ENCODE measurements around the gene UPK1A. TPM values are rescaled to one million over a fixed set of nuclear protein-coding genes. Genes with fewer than 3 reads are reported as not detected.

UPK1A gene
- total RNA-seq, 1 donor from 2014 or later: 0.65 TPM

- TF ChIP-seq, protein P1, sequence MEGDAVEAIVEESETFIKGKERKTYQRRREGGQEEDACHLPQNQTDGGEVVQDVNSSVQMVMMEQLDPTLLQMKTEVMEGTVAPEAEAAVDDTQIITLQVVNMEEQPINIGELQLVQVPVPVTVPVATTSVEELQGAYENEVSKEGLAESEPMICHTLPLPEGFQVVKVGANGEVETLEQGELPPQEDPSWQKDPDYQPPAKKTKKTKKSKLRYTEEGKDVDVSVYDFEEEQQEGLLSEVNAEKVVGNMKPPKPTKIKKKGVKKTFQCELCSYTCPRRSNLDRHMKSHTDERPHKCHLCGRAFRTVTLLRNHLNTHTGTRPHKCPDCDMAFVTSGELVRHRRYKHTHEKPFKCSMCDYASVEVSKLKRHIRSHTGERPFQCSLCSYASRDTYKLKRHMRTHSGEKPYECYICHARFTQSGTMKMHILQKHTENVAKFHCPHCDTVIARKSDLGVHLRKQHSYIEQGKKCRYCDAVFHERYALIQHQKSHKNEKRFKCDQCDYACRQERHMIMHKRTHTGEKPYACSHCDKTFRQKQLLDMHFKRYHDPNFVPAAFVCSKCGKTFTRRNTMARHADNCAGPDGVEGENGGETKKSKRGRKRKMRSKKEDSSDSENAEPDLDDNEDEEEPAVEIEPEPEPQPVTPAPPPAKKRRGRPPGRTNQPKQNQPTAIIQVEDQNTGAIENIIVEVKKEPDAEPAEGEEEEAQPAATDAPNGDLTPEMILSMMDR (IDR thresholded peaks at IDR 0.05): no peak
- Mint-ChIP-seq H3K4me3 (ENCODE audit: unreplicated experiment) (peak overlapping the region; percentile 83), H3K9me3 (ENCODE audit: low read depth) (no peaks in the 10 kb centered on the region), H3K4me1 (ENCODE audit: low read depth) (peaks cover 26% of the 10 kb centered on the region), H3K27ac (ENCODE audit: unreplicated experiment) (peak overlapping the region; percentile 68), H3K36me3 (ENCODE audit: low read depth) (peaks cover 18% of the 10 kb centered on the region), H3K27me3 (ENCODE audit: low read depth) (no peaks in the 10 kb centered on the region)
- peak; percentile 87 for DNase-seq (ENCODE audit: low spot score)
Observed at GRCh38 chr19:35719402-35720162, 53.3 kb downstream of the UPK1A start.

DNA sequence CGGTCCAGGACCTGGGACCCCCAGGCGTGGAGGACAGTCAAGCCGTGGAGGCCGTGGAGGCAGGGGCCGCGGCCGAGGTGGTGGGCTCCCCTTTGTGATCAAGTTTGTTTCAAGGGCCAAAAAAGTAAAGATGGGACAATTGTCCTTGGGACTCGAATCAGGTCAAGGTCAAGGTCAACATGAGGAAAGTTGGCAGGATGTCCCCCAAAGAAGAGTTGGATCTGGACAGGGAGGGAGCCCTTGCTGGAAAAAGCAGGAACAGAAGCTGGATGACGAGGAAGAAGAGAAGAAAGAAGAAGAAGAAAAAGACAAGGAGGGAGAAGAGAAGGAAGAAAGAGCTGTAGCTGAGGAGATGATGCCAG is 53.8 kb downstream of the UPK1A start:
- TF ChIP-seq, protein P1 (IDR thresholded peaks at IDR 0.05): no peak
- DNase-seq (ENCODE audit: low spot score): no peak
- Mint-ChIP-seq H3K9me3 (ENCODE audit: low read depth) (no peaks in the 10 kb centered on the region), H3K4me3 (ENCODE audit: unreplicated experiment) (no peak overlapping the region), H3K27me3 (ENCODE audit: low read depth) (no peaks in the 10 kb centered on the region), H3K36me3 (ENCODE audit: low read depth) (peaks cover 21% of the 10 kb centered on the region), H3K27ac (ENCODE audit: unreplicated experiment) (no peak overlapping the region), H3K4me1 (ENCODE audit: low read depth) (peaks cover 26% of the 10 kb centered on the region)

GRCh38 chr19:35720648-35721047 is 54.3 kb downstream of the UPK1A start:
- Mint-ChIP-seq H3K36me3 (ENCODE audit: low read depth) (peaks cover 26% of the 10 kb centered on the region), H3K27ac (ENCODE audit: unreplicated experiment) (no peak overlapping the region), H3K4me1 (ENCODE audit: low read depth) (peaks cover 26% of the 10 kb centered on the region), H3K27me3 (ENCODE audit: low read depth) (no peaks in the 10 kb centered on the region), H3K4me3 (ENCODE audit: unreplicated experiment) (no peak overlapping the region), H3K9me3 (ENCODE audit: low read depth) (no peaks in the 10 kb centered on the region)
- TF ChIP-seq, protein P1 (IDR thresholded peaks at IDR 0.05): no peak
- DNase-seq (ENCODE audit: low spot score): peak; percentile 89

GRCh38 chr19:35721374-35721773 is 55.1 kb downstream of the UPK1A start:
- TF ChIP-seq, protein P1 (IDR thresholded peaks at IDR 0.05): no peak

DNA sequence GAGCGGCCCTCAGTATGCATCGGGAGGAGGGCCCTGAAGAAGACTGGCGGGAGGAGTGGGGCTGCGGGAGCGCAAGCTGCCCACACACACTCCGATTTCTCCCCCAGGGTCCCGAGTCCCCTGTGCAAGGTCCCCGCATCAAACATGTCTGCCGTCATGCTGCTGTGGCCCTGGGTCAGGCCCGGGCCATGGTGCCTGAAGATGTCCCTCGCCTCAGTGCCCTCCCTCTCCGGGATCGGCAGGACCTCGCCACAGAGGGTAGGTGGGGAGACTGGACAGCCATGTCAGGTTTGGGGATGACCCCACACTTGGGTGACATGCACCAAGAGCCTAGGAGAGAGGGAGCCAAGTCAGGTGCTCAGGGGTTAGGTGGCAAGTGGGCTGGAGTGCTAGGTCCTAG is 56.1 kb downstream of the UPK1A start:
- DNase-seq (ENCODE audit: low spot score): no peak
- peaks cover 14% of the 10 kb centered on the region for H3K4me1 Mint-ChIP-seq (ENCODE audit: low read depth)
- H3K27ac Mint-ChIP-seq (ENCODE audit: unreplicated experiment): no peak overlapping the region
- TF ChIP-seq, protein P1 (IDR thresholded peaks at IDR 0.05): no peak
- no peaks in the 10 kb centered on the region for H3K9me3 Mint-ChIP-seq (ENCODE audit: low read depth)
- no peak overlapping the region for H3K4me3 Mint-ChIP-seq (ENCODE audit: unreplicated experiment)
- no peaks in the 10 kb centered on the region for H3K27me3 Mint-ChIP-seq (ENCODE audit: low read depth)
- H3K36me3 Mint-ChIP-seq (ENCODE audit: low read depth): peaks cover 37% of the 10 kb centered on the region

More at GRCh38 chr19:35721374-35721773, 55.1 kb downstream of the UPK1A start:
- Mint-ChIP-seq H3K4me1 (ENCODE audit: low read depth) (peaks cover 19% of the 10 kb centered on the region), H3K36me3 (ENCODE audit: low read depth) (peaks cover 34% of the 10 kb centered on the region), H3K27ac (ENCODE audit: unreplicated experiment) (no peak overlapping the region), H3K9me3 (ENCODE audit: low read depth) (no peaks in the 10 kb centered on the region), H3K27me3 (ENCODE audit: low read depth) (no peaks in the 10 kb centered on the region), H3K4me3 (ENCODE audit: unreplicated experiment) (no peak overlapping the region)
- peak; percentile 81 for DNase-seq (ENCODE audit: low spot score)

All from chondrocyte (in vitro differentiated cells).